ENCODE data around the gene TAS2R8. TPM values are rescaled to one million over a fixed set of nuclear protein-coding genes. Genes with fewer than 3 reads are reported as not detected.

The TAS2R8 gene
- total and polyA plus RNA-seq, 4 experiments from 2014 or later = not detected

DNA sequence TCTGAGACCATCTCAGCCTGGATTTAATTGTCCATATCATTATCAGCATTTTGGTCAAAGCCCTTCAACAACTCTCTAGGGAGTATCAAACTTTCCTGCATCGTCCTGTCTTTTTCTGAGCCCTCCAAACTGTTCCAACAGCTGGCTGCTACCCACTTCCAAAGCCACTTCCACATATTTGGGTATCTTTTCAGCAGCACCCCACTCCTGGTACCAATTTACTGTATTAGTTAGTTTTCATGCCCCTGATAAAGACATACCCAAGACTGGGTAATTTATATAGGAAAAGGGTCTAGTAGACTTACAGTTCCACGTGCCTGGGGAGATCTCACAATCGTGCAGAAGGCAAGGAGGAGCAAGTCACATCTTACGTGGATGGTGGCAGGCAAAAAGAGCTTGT is 50.9 kb downstream of the TAS2R8 start:
- H3K27ac Mint-ChIP-seq = no peak overlapping the region
- H3K4me3 Mint-ChIP-seq = peak overlapping the region in 1 of 8 donors; percentile 20
- H3K27me3 ChIP-seq (ENCODE audit: insufficient read depth, low read length) = peaks cover under 1% of the 10 kb centered on the region
- H3K27me3 Mint-ChIP-seq = peaks cover 14 to 16% of the 10 kb centered on the region in 2 donors
- H3K36me3 ChIP-seq (ENCODE audit: insufficient read depth, low read length) = no peaks in the 10 kb centered on the region
- H3K4me1 Mint-ChIP-seq = no peaks in the 10 kb centered on the region
- peaks cover 0 to 26% (median 19%) of the 10 kb centered on the region in 8 donors for H3K9me3 Mint-ChIP-seq
- H3K36me3 Mint-ChIP-seq = peaks cover 0 to 7% of the 10 kb centered on the region in 2 donors
- no peaks in the 10 kb centered on the region for H3K4me1 ChIP-seq (ENCODE audit: insufficient read depth, low read length)
- H3K9me3 ChIP-seq (ENCODE audit: control insufficient read depth in 1 of 2, low read length in 2 of 2) = peaks cover 0 to 8% of the 10 kb centered on the region in 2 donors
- CTCF ChIA-PET (ENCODE audit: partially characterized antibody) = interaction anchor here (2.0 kb wide), 1 partner anchor 10 kb away, joined by 4 read pairs; no protein-coding TSS in a partner anchor
- POLR2A ChIA-PET (ENCODE audit: partially characterized antibody) = no interaction called here
- intact Hi-C loops (cut with micrococcal nuclease) = no loop called here
- no peak overlapping the region for H3K27ac ChIP-seq (ENCODE audit: low read depth, low read length)
- H3K4me3 ChIP-seq (ENCODE audit: low read length in 2 of 2) = no peak overlapping the region
- no peak for DNase-seq

Other genes starting within 250 kb of the TAS2R8 start
- 10 to 100 TPM; 19.3 to 22.0 TPM for gene MAGOHB, start 193.7 kb downstream of the TAS2R8 start, total RNA-seq
- gene MAGOHB, start 193.7 kb downstream of the TAS2R8 start, polyA plus RNA-seq = 10 to 100 TPM; 50.0 to 58.2 TPM
- not detected for gene STYK1, start 133.2 kb downstream of the TAS2R8 start, total RNA-seq
- gene STYK1, start 133.2 kb downstream of the TAS2R8 start, polyA plus RNA-seq = not detected
- gene YBX3, start 84.0 kb downstream of the TAS2R8 start, total RNA-seq = 1 to 10 TPM; 3.2 to 5.1 TPM
- gene YBX3, start 84.0 kb downstream of the TAS2R8 start, polyA plus RNA-seq = 1 to 10 TPM; 1.7 to 2.0 TPM
- gene TAS2R7, start 4.7 kb downstream of the TAS2R8 start, total RNA-seq = not detected
- not detected for gene TAS2R7, start 4.7 kb downstream of the TAS2R8 start, polyA plus RNA-seq
- gene TAS2R9, start 2.9 kb upstream of the TAS2R8 start, total RNA-seq = not detected
- not detected for gene TAS2R9, start 2.9 kb upstream of the TAS2R8 start, polyA plus RNA-seq
- under 1 TPM; 0.44 to 0.76 TPM for gene TAS2R10, start 19.1 kb upstream of the TAS2R8 start, total RNA-seq
- gene TAS2R10, start 19.1 kb upstream of the TAS2R8 start, polyA plus RNA-seq = not detected
- gene PRR4, start 42.2 kb upstream of the TAS2R8 start, total RNA-seq = 1 to 10 TPM in 1 of 2 experiments, under 1 TPM in 1; 0.87 to 1.5 TPM
- 1 to 10 TPM in 1 of 2 donors, under 1 TPM in 1; 0.83 to 1.2 TPM for gene PRR4, start 42.2 kb upstream of the TAS2R8 start, polyA plus RNA-seq
- gene PRH1, start 77.0 kb upstream of the TAS2R8 start, total RNA-seq = 10 to 100 TPM; 15.3 to 18.0 TPM
- gene PRH1, start 77.0 kb upstream of the TAS2R8 start, polyA plus RNA-seq = 10 to 100 TPM in 1 of 2 donors, 1 to 10 TPM in 1; 1.2 to 13.3 TPM
- under 1 TPM; 0.79 to 0.86 TPM for gene TAS2R13, start 102.3 kb upstream of the TAS2R8 start, total RNA-seq
- not detected for gene TAS2R13, start 102.3 kb upstream of the TAS2R8 start, polyA plus RNA-seq
- gene PRH2, start 122.0 kb upstream of the TAS2R8 start, total RNA-seq = not detected
- not detected for gene PRH2, start 122.0 kb upstream of the TAS2R8 start, polyA plus RNA-seq
- gene TAS2R14, start 132.0 kb upstream of the TAS2R8 start, total RNA-seq = 1 to 10 TPM; 1.9 to 2.2 TPM
- under 1 TPM; 0.36 to 0.99 TPM for gene TAS2R14, start 132.0 kb upstream of the TAS2R8 start, polyA plus RNA-seq
- 1 to 10 TPM in 1 of 2 experiments, under 1 TPM in 1; 0.80 to 1.0 TPM for gene TAS2R50, start 179.6 kb upstream of the TAS2R8 start, total RNA-seq
- gene TAS2R50, start 179.6 kb upstream of the TAS2R8 start, polyA plus RNA-seq = not detected
- gene TAS2R20, start 191.0 kb upstream of the TAS2R8 start, total RNA-seq = 1 to 10 TPM; 1.3 to 2.5 TPM
- under 1 TPM in 1 of 2 donors, not detected in 1; 0.14 TPM for gene TAS2R20, start 191.0 kb upstream of the TAS2R8 start, polyA plus RNA-seq
- 1 to 10 TPM; 2.1 to 3.1 TPM for gene TAS2R19, start 215.3 kb upstream of the TAS2R8 start, total RNA-seq
- gene TAS2R19, start 215.3 kb upstream of the TAS2R8 start, polyA plus RNA-seq = not detected
- gene TAS2R31, start 224.1 kb upstream of the TAS2R8 start, total RNA-seq = 1 to 10 TPM; 3.1 to 3.2 TPM
- not detected for gene TAS2R31, start 224.1 kb upstream of the TAS2R8 start, polyA plus RNA-seq

Data from CD4-positive, alpha-beta memory T cell (primary cell).